ENCODE measurements around the gene RSPH9. TPM values are rescaled to one million over a fixed set of nuclear protein-coding genes. Genes with fewer than 3 reads are reported as not detected.
"Not testable (repeated sequence)": the region's sequence is repeated elsewhere in the genome, so short reads cannot be mapped to it uniquely, and the experiment has no call there.

Gene RSPH9
- total RNA-seq, 2 donors from 2014 or later: not detected

DNA sequence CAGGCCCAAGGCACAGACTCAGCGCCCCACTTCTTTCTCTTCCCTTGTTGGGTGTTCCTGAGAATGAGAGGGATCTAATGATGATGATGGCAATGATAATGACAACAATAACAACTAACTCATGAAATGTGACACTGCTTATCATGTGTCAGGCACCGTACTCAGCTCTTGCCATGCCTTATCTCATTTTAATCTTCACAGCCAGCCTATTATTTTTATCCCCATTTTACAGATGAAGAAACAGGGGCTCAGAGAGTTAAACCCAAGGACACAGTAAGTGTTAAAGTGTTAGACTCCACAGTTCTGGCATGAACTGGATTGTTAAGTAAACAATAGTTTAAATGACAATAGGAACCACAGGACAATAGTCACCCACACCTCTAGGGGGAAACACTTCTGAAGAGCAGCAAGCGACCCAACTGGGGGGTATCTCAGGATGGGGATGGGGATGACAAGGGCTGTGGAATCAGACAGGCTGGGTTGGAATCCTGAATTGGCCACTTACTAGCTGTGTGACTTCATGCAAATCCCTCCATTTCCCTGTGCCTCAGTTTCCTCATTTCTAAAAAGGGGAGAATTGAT is 12.5 kb downstream of the RSPH9 start:
- intact Hi-C loops (cut with DNase I): no loop called here
- no peaks in the 10 kb centered on the region for H3K27me3 ChIP-seq
- no peaks in the 10 kb centered on the region for H3K9me3 ChIP-seq
- H3K36me3 ChIP-seq: no peaks in the 10 kb centered on the region
- no peak overlapping the region for H3K27ac ChIP-seq
- no peak overlapping the region for H3K4me3 ChIP-seq
- TF ChIP-seq CTCF (IDR thresholded peaks at IDR 0.05): no peak
- H3K4me1 ChIP-seq: no peaks in the 10 kb centered on the region
- no peak for DNase-seq
- H3K9ac ChIP-seq (ENCODE audit: low read depth in 2 of 2, low read length in 2 of 2): no peak overlapping the region

DNA sequence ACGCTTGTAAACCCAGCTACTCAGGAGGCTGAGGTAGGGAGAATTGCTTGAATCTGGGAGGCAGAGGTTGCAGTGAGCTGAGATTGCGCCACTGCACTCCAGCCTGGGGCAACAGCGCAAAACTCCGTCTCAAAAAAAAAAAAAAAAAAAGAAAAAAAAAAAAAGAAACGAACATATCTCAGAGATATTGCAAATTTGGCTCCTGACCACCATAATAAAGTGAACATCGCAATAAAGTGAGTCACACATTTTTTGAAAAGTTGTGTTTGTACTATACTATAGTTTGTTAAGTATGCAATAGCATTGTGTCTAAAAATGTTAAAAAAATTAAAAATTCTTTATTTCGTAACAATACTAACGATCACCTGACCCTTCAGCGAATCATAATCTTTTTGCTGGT is 13.3 kb downstream of the RSPH9 start:
- Histone ChIP-seq H3K27ac (no peak overlapping the region), H3K4me3 (no peak overlapping the region), H3K36me3 (no peaks in the 10 kb centered on the region), H3K27me3 (no peaks in the 10 kb centered on the region), H3K4me1 (no peaks in the 10 kb centered on the region), H3K9ac (ENCODE audit: low read depth in 2 of 2, low read length in 2 of 2) (no peak overlapping the region), H3K9me3 (no peaks in the 10 kb centered on the region)
- no peak for TF ChIP-seq CTCF (IDR thresholded peaks at IDR 0.05)
- intact Hi-C loops (cut with DNase I): no loop called here
- no peak for DNase-seq

DNA sequence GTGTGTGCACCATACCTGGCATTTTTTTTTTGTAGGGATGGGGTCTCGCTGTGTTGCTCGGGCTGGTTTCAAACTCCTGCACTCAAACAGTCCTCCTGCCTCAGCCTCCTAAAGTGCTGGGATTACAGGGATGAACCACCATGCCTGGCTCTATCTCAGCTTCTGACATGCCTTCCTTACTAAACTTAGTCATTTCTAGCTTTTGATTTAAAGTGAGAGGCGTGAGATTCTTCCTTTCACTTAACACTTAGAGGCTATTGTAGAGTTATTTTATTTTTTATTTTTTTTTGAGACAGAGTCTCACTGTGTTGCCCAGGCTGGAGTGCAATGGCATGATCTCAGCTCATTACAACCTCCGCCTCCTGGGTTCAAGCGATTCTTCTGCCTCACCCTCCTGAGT is 18.1 kb downstream of the RSPH9 start:
- not testable (repeated sequence) for H3K9ac ChIP-seq (ENCODE audit: low read depth in 2 of 2, low read length in 2 of 2); H3K9me3 ChIP-seq; H3K36me3 ChIP-seq; H3K27me3 ChIP-seq; H3K27ac ChIP-seq; DNase-seq; H3K4me3 ChIP-seq; H3K4me1 ChIP-seq
- intact Hi-C loops (cut with DNase I): loop anchor here (10.0 kb wide), 2 partner anchors 58 to 272 kb away; no protein-coding TSS in a partner anchor

DNA sequence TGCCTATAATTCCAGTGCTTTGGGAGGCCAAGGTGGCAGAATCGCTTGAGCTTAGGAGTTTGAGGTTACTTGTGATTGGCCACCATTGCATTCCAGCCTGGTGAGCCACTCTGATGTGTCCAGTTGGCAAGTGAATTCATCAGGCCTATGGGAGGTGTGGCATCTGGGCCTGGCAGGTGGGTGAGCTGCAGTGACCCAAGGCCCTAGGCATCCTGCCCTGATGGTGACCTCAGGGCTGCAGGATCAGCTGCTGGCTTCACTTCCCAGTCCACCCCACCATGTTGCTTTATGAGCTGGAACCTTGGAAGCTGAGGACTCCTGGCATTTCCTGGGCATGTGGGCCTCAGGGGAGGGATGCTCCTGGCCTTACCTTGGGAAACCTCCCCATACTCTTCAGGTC is 20.5 kb downstream of the RSPH9 start:
- no peaks in the 10 kb centered on the region for H3K27me3 ChIP-seq
- no peak overlapping the region for H3K27ac ChIP-seq
- no peaks in the 10 kb centered on the region for H3K9me3 ChIP-seq
- H3K36me3 ChIP-seq: no peaks in the 10 kb centered on the region
- H3K9ac ChIP-seq (ENCODE audit: low read depth in 2 of 2, low read length in 2 of 2): no peak overlapping the region
- H3K4me1 ChIP-seq: peaks cover 17% of the 10 kb centered on the region
- no peak for DNase-seq
- intact Hi-C loops (cut with DNase I): loop anchor here (5.0 to 10.0 kb wide), 4 partner anchors 57 to 269 kb away; no protein-coding TSS in a partner anchor
- H3K4me3 ChIP-seq: no peak overlapping the region
- TF ChIP-seq CTCF (IDR thresholded peaks at IDR 0.05): no peak

- Histone ChIP-seq H3K27ac (no peak overlapping the region), H3K36me3 (no peaks in the 10 kb centered on the region), H3K9me3 (no peaks in the 10 kb centered on the region), H3K9ac (ENCODE audit: low read depth in 2 of 2, low read length in 2 of 2) (peak overlapping the region in 1 of 2 donors; percentile 0), H3K4me1 (peaks cover 17% of the 10 kb centered on the region), H3K27me3 (no peaks in the 10 kb centered on the region), H3K4me3 (no peak overlapping the region)
- DNase-seq: no peak
- no peak for TF ChIP-seq CTCF (IDR thresholded peaks at IDR 0.05)
- intact Hi-C loops (cut with DNase I): loop anchor here (2.0 to 10.0 kb wide), 5 partner anchors 56 to 412 kb away; no protein-coding TSS in a partner anchor
Observed at GRCh38 chr6:43666196-43666920, 21.5 kb downstream of the RSPH9 start.
